Adipocyte (in vitro differentiated cells): ENCODE data around the gene SATB2.
A peak's percentile ranks its signal among the peaks of the same experiment; 100 is the strongest.

Experiments used
- DNase-seq: peaks from one replicate; pipeline ENCODE4 v3.0.0-alpha.2; 2015; ENCODE audit warnings: low read depth
- H3K27me3 ChIP-seq: replicated peaks from 2 replicates; pipeline ENCODE4 v1.7.0; 2013; ENCODE audit warnings: mild to moderate bottlenecking, low read length, moderate library complexity; ENCODE audit not compliant: control insufficient read depth, insufficient read depth
- H3K36me3 ChIP-seq: 2 replicates; pipeline ENCODE4 v1.7.0; 2013; ENCODE audit warnings: low read length, mild to moderate bottlenecking, moderate library complexity; ENCODE audit not compliant: control insufficient read depth, insufficient read depth, severe bottlenecking
- H3K4me1 ChIP-seq: 2 replicates; pipeline ENCODE4 v1.7.0; 2013; ENCODE audit warnings: mild to moderate bottlenecking, low read length, moderate library complexity; ENCODE audit not compliant: control insufficient read depth, insufficient read depth
- H3K4me3 ChIP-seq: 2 replicates; pipeline ENCODE4 v1.7.0; 2013; ENCODE audit warnings: mild to moderate bottlenecking, low read length, moderate library complexity
- H3K9ac ChIP-seq: 2 replicates; pipeline ENCODE4 v1.7.0; 2013; ENCODE audit warnings: mild to moderate bottlenecking, low read length, moderate library complexity
- H3K9me3 ChIP-seq: 2 replicates; pipeline ENCODE4 v1.7.0; 2013; ENCODE audit warnings: mild to moderate bottlenecking, low read length, moderate library complexity; ENCODE audit not compliant: control insufficient read depth

SATB2 gene

DNA sequence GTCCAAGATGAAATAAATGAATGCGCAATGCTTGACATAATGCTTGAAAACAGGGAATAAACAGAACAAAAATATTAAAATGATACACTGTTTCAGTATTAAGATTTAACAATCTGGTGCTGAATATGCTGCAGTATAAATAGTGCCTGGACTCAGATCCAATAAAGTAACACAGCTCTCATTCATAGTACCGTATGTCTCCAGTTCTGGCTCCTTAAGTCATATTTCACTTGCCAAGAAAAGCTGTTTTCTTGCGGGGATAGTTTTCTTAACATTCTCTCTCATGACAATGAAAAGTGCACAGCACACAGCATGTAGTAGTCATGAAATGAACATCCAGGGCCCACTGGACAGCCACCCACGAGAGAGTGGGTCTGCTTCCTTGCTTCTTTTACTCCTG, 74.7 kb downstream of the SATB2 start:
- peaks cover 18% of the 10 kb centered on the region for H3K36me3 ChIP-seq
- no peaks in the 10 kb centered on the region for H3K9me3 ChIP-seq
- H3K4me3 ChIP-seq = no peak overlapping the region
- no peaks in the 10 kb centered on the region for H3K27me3 ChIP-seq
- peak; percentile 24 for DNase-seq
- H3K4me1 ChIP-seq = no peaks in the 10 kb centered on the region
- H3K9ac ChIP-seq = no peak overlapping the region

DNA sequence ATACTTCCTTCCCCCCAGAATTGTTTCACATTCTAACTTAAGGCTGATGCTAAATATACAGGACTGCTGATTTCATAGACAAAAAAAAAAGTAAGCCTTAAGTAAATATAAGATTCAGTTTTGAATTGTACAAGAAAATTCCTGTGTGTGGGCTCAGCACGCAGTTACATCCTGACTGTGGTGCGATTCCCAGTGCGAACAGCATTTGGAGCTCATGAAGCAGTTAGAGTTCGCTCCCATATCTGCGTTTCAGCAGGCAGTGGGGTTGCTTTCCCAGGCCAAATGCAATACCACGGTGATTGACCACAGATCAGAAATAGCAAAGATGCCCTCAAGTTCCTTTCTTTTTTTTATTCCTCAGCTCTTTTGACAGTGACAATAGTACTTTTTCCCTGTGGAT, 75.6 kb downstream of the SATB2 start:
- no peak overlapping the region for H3K9ac ChIP-seq
- H3K4me1 ChIP-seq = no peaks in the 10 kb centered on the region
- H3K36me3 ChIP-seq = peaks cover 21% of the 10 kb centered on the region
- H3K9me3 ChIP-seq = no peaks in the 10 kb centered on the region
- DNase-seq = peak; percentile 86
- no peaks in the 10 kb centered on the region for H3K27me3 ChIP-seq
- no peak overlapping the region for H3K4me3 ChIP-seq

GRCh38 chr2:199381531-199381930, 76.2 kb downstream of the SATB2 start:
- no peak for DNase-seq
- Histone ChIP-seq H3K9me3 (no peaks in the 10 kb centered on the region), H3K9ac (no peak overlapping the region), H3K4me3 (no peak overlapping the region), H3K27me3 (no peaks in the 10 kb centered on the region), H3K36me3 (peaks cover 24% of the 10 kb centered on the region), H3K4me1 (no peaks in the 10 kb centered on the region)

DNA sequence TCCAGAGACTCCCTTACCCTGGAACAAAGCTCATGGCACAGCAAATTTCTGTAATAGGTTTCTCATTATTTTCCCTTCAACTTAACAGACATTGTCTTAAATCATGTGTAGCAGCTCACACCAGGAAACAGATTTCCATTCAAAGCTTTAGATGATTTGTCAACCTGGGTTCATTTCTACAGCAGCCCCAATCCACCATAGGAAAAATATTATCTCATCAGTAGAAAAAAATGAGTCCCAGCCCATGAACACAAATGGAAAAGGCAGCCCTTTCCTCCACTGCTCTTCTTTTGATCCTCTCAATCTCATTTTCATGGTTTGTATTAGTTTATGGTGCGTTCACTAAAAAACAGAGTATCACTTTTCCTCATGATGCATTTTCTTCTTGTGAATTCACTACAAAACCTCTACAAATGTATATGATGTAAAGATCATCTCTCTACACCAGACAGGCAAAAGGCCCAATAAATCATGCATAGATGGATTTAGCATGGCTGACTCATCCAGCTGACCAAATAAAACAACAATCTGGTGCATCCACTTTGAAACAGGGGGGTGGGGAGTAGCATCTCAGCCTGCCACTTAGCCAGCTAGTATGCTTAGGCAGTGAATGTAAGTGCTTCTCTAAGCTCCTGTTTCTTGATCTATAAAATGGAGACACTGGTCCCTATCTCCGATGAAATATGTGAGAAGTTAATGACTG, 78.6 kb downstream of the SATB2 start:
- H3K4me3 ChIP-seq = no peak overlapping the region
- peak; percentile 80 for DNase-seq

DNA sequence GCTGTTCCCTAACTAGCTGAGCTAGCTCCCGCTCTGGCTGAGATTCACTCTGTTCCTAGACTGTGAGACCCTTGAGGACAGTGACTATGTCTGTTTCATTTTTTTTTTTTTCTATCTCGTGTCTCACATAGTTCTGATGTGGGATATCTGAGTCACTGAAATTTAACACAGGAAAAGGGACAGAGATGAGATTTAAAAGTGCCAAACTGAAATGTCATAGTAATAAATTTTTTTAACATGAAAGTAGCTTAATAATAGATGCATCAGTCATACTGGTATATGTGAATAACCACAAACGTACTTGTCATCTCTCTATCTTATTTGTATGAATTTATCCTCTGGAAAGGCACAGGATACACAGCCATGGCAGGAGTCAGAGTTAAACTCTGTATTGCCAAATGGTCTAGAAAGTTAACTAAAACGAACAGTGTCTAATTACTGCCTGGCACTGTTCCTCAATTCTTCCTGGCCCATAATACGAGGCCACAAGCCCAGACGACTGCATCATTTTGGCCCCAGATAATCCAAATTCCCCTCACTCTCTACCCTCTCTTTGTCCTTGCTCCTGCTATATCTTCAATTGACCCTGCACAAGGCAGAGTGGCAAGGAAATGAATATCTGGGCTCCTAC, 87.5 kb downstream of the SATB2 start:
- Histone ChIP-seq H3K9ac (no peak overlapping the region), H3K27me3 (no peaks in the 10 kb centered on the region), H3K4me1 (peaks cover 20% of the 10 kb centered on the region), H3K4me3 (no peak overlapping the region), H3K9me3 (no peaks in the 10 kb centered on the region), H3K36me3 (no peaks in the 10 kb centered on the region)
- no peak for DNase-seq

More for the DNA sequence above, 78.6 kb downstream of the SATB2 start:
- Histone ChIP-seq H3K4me1 (no peaks in the 10 kb centered on the region), H3K36me3 (peaks cover 25% of the 10 kb centered on the region), H3K27me3 (no peaks in the 10 kb centered on the region), H3K9me3 (no peaks in the 10 kb centered on the region), H3K9ac (no peak overlapping the region)

GRCh38 chr2:199366406-199366805, 91.3 kb downstream of the SATB2 start:
- Histone ChIP-seq H3K9ac (no peak overlapping the region), H3K36me3 (peaks cover 5% of the 10 kb centered on the region)
- DNase-seq = no peak

DNA sequence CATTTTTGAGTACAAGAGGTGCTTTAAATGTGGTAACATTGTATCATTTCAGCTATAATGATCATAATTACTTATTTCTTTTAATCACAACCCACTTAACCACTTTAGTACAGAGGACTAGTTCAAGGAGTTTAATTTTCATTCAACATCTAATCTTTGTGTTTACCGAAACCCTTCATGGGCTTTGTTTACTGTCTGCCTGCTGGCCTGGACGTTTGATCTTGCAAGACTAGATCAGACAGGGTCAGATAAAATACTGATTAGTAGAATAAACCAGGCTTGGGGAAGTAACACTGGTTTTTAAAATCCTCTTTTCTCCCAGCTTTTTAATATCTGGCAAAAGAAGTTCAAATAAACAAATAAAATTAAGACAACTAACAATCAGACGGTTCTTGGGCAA, 93.6 kb downstream of the SATB2 start:
- no peak for DNase-seq

More at GRCh38 chr2:199366406-199366805, 91.3 kb downstream of the SATB2 start:
- Histone ChIP-seq H3K9me3 (no peaks in the 10 kb centered on the region), H3K27me3 (no peaks in the 10 kb centered on the region), H3K4me1 (peaks cover 20% of the 10 kb centered on the region), H3K4me3 (no peak overlapping the region)

DNA sequence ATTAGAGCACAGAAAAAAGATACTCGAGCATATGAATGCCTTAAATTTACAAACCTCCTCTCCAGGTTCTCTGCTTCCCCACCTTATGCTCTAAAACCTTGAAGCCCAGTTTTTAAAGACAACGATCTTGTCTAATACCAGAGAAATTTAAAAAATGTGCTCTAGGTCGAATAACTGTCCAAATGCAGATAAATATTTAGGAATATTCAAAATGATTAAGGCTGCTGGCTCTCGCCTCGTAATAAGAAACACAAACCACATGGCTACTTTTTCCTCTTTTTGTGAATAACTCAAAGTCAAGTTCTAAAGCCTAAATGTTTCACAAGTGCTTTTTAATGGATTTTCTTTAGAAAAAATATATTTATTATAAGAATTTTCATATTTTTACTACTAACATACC, 101.3 kb downstream of the SATB2 start:
- H3K4me1 ChIP-seq = no peaks in the 10 kb centered on the region
- no peaks in the 10 kb centered on the region for H3K9me3 ChIP-seq
- H3K27me3 ChIP-seq = no peaks in the 10 kb centered on the region
- no peak overlapping the region for H3K9ac ChIP-seq
- no peak overlapping the region for H3K4me3 ChIP-seq
- no peaks in the 10 kb centered on the region for H3K36me3 ChIP-seq
- no peak for DNase-seq

More for the DNA sequence above, 93.6 kb downstream of the SATB2 start:
- no peaks in the 10 kb centered on the region for H3K9me3 ChIP-seq
- no peak overlapping the region for H3K4me3 ChIP-seq
- no peak overlapping the region for H3K9ac ChIP-seq
- no peaks in the 10 kb centered on the region for H3K27me3 ChIP-seq
- H3K4me1 ChIP-seq = peaks cover 4% of the 10 kb centered on the region
- peaks cover 5% of the 10 kb centered on the region for H3K36me3 ChIP-seq

DNA sequence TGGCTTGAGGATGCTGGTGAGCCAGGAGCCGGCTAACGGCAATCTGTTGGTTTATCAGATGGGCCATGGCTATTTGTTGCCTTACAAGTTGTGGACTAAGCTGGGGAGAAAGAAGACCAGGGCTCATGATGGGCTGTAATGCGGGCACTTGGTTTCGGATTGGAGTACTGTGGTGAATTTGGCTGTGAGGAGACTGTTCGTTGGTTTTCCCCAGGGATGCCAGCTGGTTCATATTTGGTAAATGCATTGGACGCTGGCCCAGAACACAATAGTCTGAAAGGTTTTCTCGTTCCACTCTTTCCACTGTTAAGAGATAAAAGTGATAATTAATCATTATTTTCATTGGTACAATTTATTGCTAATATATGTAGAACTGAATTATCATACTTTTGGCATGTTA, 108.9 kb downstream of the SATB2 start:
- Histone ChIP-seq H3K9me3 (no peaks in the 10 kb centered on the region), H3K4me1 (no peaks in the 10 kb centered on the region), H3K9ac (no peak overlapping the region), H3K4me3 (no peak overlapping the region), H3K27me3 (no peaks in the 10 kb centered on the region), H3K36me3 (peaks cover 22% of the 10 kb centered on the region)
- DNase-seq = no peak

DNA sequence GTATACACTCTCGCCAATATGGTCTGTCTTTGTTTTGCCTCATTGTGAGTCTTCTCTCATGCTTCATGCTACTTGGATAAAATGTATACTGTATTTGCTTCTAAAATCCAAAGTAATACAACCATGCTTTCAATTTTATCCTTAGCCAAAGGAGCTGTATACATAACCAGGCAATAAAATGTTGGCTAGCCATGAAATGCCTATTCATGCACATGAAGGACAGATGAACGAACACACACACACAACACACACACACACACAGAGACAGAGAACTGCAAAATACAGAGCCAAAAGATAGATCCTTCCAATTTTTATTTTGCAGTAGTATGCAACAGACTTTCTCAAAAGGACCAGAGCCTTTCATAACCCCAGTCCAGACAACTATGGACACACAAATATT, 113.7 kb downstream of the SATB2 start:
- peaks cover 18% of the 10 kb centered on the region for H3K36me3 ChIP-seq
- no peak overlapping the region for H3K9ac ChIP-seq
- H3K27me3 ChIP-seq = no peaks in the 10 kb centered on the region
- H3K4me1 ChIP-seq = peaks cover 13% of the 10 kb centered on the region
- no peak overlapping the region for H3K4me3 ChIP-seq
- no peak for DNase-seq
- H3K9me3 ChIP-seq = no peaks in the 10 kb centered on the region

DNA sequence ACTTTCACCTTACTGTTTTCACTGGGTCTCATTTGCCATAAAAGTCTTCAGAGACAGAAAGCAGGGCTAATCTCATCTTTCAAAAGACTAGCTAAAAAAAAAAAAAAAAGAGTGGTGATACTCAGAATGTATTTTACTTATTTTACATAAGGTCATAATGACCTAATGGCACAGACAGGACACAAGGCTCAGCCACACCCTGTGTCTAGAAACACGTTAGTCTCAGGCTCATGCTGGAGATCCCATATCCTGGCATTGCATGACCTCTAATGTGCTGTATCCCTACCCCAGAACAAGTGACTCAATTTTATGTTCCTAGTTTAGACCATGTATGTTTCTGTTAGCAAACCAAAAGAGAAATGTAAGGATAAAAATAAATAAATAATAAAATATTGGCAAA, 115.4 kb downstream of the SATB2 start:
- H3K27me3 ChIP-seq = no peaks in the 10 kb centered on the region
- H3K9ac ChIP-seq = no peak overlapping the region
- H3K9me3 ChIP-seq = no peaks in the 10 kb centered on the region
- peaks cover 13% of the 10 kb centered on the region for H3K4me1 ChIP-seq
- no peak overlapping the region for H3K4me3 ChIP-seq
- no peak for DNase-seq
- peaks cover 3% of the 10 kb centered on the region for H3K36me3 ChIP-seq
